GM23248 (cell line): ENCODE data around the gene UVRAG. TPM values are rescaled to one million over a fixed set of nuclear protein-coding genes. Genes with fewer than 3 reads are reported as not detected.
A peak's percentile ranks its signal among the peaks of the same experiment; 100 is the strongest.

Experiments used
- DNase-seq: peaks from one replicate; pipeline ENCODE4 v3.0.0-alpha.2; 2015
- H2AFZ ChIP-seq: fragments of 200-600 bp; sonication (generic); 2 replicates; pipeline ENCODE4 v1.6.1; 2016; ENCODE audit warnings: antibody characterized with exemption
- H3F3A ChIP-seq: fragments of 200-600 bp; sonication (generic); 2 replicates; pipeline ENCODE4 v1.6.1; 2016; ENCODE audit warnings: mild to moderate bottlenecking, antibody characterized with exemption, mixed run types; ENCODE audit not compliant: insufficient read depth
- H3K27ac ChIP-seq: fragments of 200-600 bp; sonication (generic); 2 replicates; pipeline ENCODE4 v1.5.1; 2016; ENCODE audit warnings: mild to moderate bottlenecking
- H3K27me3 ChIP-seq: fragments of 200-600 bp; sonication (generic); replicated peaks from 2 replicates; pipeline ENCODE4 v1.6.1; 2016; ENCODE audit warnings: mild to moderate bottlenecking; ENCODE audit not compliant: insufficient read depth
- H3K36me3 ChIP-seq: fragments of 200-600 bp; sonication (generic); 2 replicates; pipeline ENCODE4 v1.6.1; 2016; ENCODE audit warnings: low read depth, mild to moderate bottlenecking
- H3K4me1 ChIP-seq: fragments of 200-600 bp; sonication (generic); 2 replicates; pipeline ENCODE4 v1.6.1; 2016; ENCODE audit warnings: mild to moderate bottlenecking; ENCODE audit not compliant: insufficient read depth
- H3K4me2 ChIP-seq: fragments of 200-600 bp; sonication (generic); one replicate; pipeline ENCODE4 v1.6.1; 2016; ENCODE audit warnings: mild to moderate bottlenecking; ENCODE audit not compliant: unreplicated experiment
- H3K4me3 ChIP-seq: fragments of 200-600 bp; sonication (generic); 2 replicates; pipeline ENCODE4 v1.5.1; 2016; ENCODE audit warnings: mild to moderate bottlenecking
- H3K79me2 ChIP-seq: fragments of 200-600 bp; sonication (generic); 2 replicates; pipeline ENCODE4 v1.6.1; 2016; ENCODE audit warnings: mild to moderate bottlenecking; ENCODE audit not compliant: insufficient read depth
- H3K9ac ChIP-seq: fragments of 200-600 bp; sonication (generic); 2 replicates; pipeline ENCODE4 v1.6.1; 2016; ENCODE audit warnings: mild to moderate bottlenecking
- H3K9me2 ChIP-seq: fragments of 200-600 bp; sonication (generic); 2 replicates; pipeline ENCODE4 v1.6.1; 2016; ENCODE audit warnings: mixed run types, mild to moderate bottlenecking, moderate library complexity; ENCODE audit not compliant: insufficient read depth
- H3K9me3 ChIP-seq: fragments of 200-600 bp; sonication (generic); one replicate; pipeline ENCODE4 v1.6.1; 2017; ENCODE audit warnings: low read depth
- H4K20me1 ChIP-seq: fragments of 200-600 bp; sonication (generic); 2 replicates; pipeline ENCODE4 v1.6.0; 2016; ENCODE audit not compliant: insufficient read depth
- EZH2 ChIP-seq: fragments of 200-600 bp; sonication (generic); IDR thresholded peaks from 2 replicates; pipeline ENCODE4 v1.6.1; 2018; ENCODE audit warnings: antibody characterized with exemption, mild to moderate bottlenecking; ENCODE audit not compliant: insufficient read depth, poor library complexity, severe bottlenecking
- EZH2phosphoT487 ChIP-seq: fragments of 200-600 bp; sonication (generic); IDR thresholded peaks from 2 replicates; pipeline ENCODE4 v1.6.1; 2018; ENCODE audit warnings: antibody characterized with exemption, moderate library complexity, mild to moderate bottlenecking, low read depth; ENCODE audit not compliant: insufficient read depth
- WGBS, 2 experiments: methylation state at CpG; one replicate each; pipeline ENCODE4 v1.1.6; 2015 to 2017; ENCODE audit warnings: low lambda C conversion rate in 2 of 2, low coverage in 1 of 2; ENCODE audit errors: missing lambda C conversion rate in 2 of 2; 5-methylcytosine and 5-hydroxymethylcytosine counted together
- in situ Hi-C: fragments of 300-500 bp; cut with MboI; formaldehyde crosslinking; loops from 2 replicates; pipeline ENCODE4 v1.15.0; 2020
- polyA plus RNA-seq: library from polyadenylated mRNA; unstranded; fragments of >200 nt; fragmentation: Nextera tagmentation; extraction: Ambion mirVana; gene quantifications from 2 replicates; pipeline ENCODE4 v1.2.1, GENCODE V29; 2016
- total RNA-seq: library from RNA; depleted of rRNA; stranded (reverse); fragments of >200 nt; shearing (Covaris generic); gene quantifications from 2 replicates; pipeline ENCODE4 v1.2.3, GENCODE V29; 2014

UVRAG gene
- total and polyA plus RNA-seq, 2 experiments from 2014 or later, result 9.9 to 11.0 TPM

DNA sequence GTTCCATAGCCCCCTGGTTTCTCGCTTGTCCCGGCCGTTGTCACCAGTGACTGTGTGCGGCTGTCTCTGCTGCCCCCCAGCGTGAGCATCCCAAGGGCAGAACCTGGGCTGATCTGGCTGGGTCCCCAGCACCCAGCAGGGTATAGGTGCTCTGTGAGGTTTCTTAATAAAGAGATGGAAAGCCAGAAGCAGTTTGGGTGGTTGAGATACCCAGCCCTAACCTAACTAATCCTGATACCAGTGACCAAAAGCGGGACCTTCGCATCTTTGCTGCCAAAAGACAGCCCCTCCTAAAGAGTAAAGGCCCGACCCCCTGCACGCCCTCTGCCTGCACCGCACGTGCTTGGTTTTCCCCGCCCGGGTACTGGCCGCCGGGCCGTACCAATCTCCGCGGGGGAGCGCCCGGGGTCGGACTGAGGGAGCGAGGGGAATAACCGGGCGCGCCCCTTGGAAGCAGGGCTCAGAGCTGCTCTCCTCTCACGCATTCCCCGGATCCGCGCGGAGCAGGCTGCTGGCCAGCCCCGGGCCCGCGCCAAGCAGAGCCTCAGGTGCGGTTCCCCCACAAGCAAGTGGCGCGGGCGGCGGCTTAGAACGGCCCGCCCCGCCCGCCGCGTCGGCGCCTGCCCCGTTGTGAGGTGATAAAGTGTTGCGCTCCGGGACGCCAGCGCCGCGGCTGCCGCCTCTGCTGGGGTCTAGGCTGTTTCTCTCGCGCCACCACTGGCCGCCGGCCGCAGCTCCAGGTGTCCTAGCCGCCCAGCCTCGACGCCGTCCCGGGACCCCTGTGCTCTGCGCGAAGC is 46.7 kb upstream of the UVRAG start, which contains the start of gene DGAT2:
TSS of gene DGAT2 (plus strand) at position 667 of the 797 bp plus-strand sequence. CDS start 214 bp downstream, outside the sequence.
- DNase-seq, result peak; percentile 90
- TF ChIP-seq EZH2, result no peak
- H3K36me3 ChIP-seq, result no peaks in the 10 kb centered on the region
- H2AFZ ChIP-seq, result peak within 1 kb of the TSS; percentile 75
- H3K79me2 ChIP-seq, result no peaks in the 10 kb centered on the region
- in situ Hi-C loops, result no loop called here
- peak within 1 kb of the TSS; percentile 79 for H3K9ac ChIP-seq
- H3K9me2 ChIP-seq, result no peaks in the 10 kb centered on the region
- H3K4me2 ChIP-seq, result peak within 1 kb of the TSS; percentile 82
- no peak within 1 kb of the TSS for H3K27ac ChIP-seq
- H3K4me3 ChIP-seq, result peak within 1 kb of the TSS; percentile 72
- H4K20me1 ChIP-seq, result no peaks in the 10 kb centered on the region
- H3F3A ChIP-seq, result peaks cover 16% of the 10 kb centered on the region
- H3K9me3 ChIP-seq, result no peaks in the 10 kb centered on the region
- peaks cover 14% of the 10 kb centered on the region for H3K4me1 ChIP-seq
- no peaks in the 10 kb centered on the region for H3K27me3 ChIP-seq
- 4 to 5% methylated on average over 45 to 47 of the region's 66 CpGs for WGBS, 2 experiments

DNA sequence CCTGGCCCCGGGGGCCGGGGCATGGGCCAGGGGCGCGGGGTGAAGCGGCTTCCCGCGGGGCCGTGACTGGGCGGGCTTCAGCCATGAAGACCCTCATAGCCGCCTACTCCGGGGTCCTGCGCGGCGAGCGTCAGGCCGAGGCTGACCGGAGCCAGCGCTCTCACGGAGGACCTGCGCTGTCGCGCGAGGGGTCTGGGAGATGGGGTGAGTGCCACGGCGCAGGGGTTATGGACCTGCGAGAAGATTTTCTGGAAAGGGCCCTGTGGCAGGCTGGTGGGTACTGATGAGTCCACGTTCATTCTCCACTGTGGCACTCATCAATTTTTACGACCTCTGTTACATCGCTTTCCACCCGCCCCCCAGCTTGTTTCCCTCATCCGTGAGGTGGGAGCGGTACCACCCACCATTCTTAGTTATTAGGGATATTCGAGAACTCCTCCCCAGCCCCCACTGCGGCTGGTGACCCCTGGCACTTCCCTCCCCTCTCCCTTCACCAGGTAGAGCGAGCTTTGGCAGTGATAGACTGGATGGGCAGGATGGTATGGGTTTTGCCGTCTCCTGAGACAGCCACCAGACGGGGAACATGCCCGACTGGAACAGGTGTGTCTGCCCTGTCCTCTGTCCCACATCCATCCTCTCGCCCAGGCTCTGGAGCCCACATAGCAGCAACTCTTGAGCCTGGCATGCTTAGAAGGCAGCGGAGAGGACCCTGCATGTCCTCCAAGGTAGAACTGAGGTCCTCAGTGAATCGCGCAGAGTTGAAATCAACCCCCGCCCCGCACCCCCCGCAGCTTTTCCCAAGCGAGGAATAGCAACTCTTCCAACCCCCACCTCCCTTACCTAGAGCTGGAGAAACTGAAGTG is 45.9 kb upstream of the UVRAG start:
- in situ Hi-C loops, result no loop called here
- H3K4me1 ChIP-seq, result peaks cover 14% of the 10 kb centered on the region
- no peaks in the 10 kb centered on the region for H4K20me1 ChIP-seq
- peak overlapping the region; percentile 75 for H2AFZ ChIP-seq
- H3F3A ChIP-seq, result peaks cover 16% of the 10 kb centered on the region
- 26 to 34% methylated on average over 35 to 37 of the region's 46 CpGs for WGBS, 2 experiments
- no peaks in the 10 kb centered on the region for H3K79me2 ChIP-seq
- peak overlapping the region; percentile 72 for H3K4me3 ChIP-seq
- H3K36me3 ChIP-seq, result no peaks in the 10 kb centered on the region
- H3K9me3 ChIP-seq, result no peaks in the 10 kb centered on the region
- no peak overlapping the region for H3K27ac ChIP-seq
- DNase-seq, result peak; percentile 16
- H3K9ac ChIP-seq, result peak overlapping the region; percentile 79
- no peak for TF ChIP-seq EZH2phosphoT487
- peak overlapping the region; percentile 82 for H3K4me2 ChIP-seq
- H3K27me3 ChIP-seq, result no peaks in the 10 kb centered on the region
- no peaks in the 10 kb centered on the region for H3K9me2 ChIP-seq

DNA sequence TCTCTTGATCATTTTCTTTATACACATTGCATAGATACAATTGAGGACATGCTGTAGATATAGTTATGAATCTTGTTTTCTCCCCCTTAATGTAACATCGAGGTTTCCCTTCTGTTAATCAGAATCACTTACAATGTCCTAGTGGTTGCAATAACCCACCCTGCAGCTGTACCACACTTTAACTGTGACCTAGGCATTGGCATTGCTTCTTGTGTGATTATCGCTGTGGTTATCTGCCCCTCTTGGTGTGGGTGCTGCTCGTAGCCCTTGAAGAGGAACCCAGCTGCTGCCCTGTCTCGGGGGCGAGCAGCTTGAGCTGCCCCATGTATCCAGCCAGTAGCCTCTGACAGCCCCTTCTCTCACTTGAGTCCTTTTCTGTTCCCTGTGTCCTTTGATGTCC is 44.9 kb upstream of the UVRAG start:
- Histone ChIP-seq H4K20me1 (no peaks in the 10 kb centered on the region), H2AFZ (no peak overlapping the region), H3K27me3 (no peaks in the 10 kb centered on the region), H3K4me1 (peaks cover 14% of the 10 kb centered on the region), H3K27ac (no peak overlapping the region), H3K9ac (no peak overlapping the region), H3K36me3 (no peaks in the 10 kb centered on the region), H3K9me3 (no peaks in the 10 kb centered on the region), H3F3A (peaks cover 16% of the 10 kb centered on the region), H3K4me2 (no peak overlapping the region), H3K4me3 (no peak overlapping the region), H3K79me2 (no peaks in the 10 kb centered on the region), H3K9me2 (no peaks in the 10 kb centered on the region)
- DNase-seq, result no peak
- no peak for TF ChIP-seq EZH2phosphoT487
- no peak for TF ChIP-seq EZH2
- 66 to 67% methylated on average over 5 of the region's 5 CpGs for WGBS, 2 experiments
- in situ Hi-C loops, result no loop called here

DNA sequence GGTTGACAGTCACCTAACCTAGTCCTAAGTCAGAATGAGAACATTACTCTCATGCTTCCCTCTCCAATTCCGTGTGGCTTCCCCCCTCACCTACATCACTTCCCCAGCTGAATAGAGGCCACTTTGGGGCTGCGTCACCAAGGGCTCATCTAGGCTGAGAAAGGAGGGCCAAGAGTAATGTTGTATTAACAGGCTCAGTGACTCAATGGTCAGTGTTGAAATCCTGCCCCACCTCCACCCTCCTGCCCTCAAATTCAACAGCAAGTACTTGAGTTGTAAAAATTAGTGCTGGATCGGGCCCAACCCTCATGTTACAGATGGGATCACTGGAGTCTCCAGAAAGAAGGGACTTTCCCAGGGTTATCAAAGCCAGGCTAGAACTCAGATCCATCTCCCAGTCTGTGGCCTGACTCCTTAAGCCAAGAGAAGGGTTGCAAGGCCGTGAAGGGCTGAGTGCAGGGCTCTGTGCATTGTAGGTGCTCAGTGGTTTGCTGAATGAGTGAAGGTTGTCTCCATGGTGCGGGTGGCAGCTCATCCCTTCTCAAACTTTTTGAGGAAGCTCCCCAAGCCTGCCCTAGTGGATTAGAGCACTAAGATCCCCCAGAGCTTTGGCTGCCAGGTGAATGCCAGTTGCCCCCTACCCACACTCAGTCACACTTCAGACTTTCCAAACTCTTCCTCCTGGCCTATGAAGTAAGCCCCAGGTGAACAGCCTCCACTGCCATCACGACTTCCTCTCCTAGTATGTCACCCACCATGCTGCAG is 43.2 kb upstream of the UVRAG start:
- 54 to 56% methylated on average over 6 of the region's 6 CpGs for WGBS, 2 experiments
- H3K27ac ChIP-seq, result peak overlapping the region; percentile 56
- 0 out of 2 replicates have a peak overlapping the region, but pooled peaks have one; percentile 5 for H3K9ac ChIP-seq
- TF ChIP-seq EZH2phosphoT487, result no peak
- TF ChIP-seq EZH2, result no peak
- peaks cover 16% of the 10 kb centered on the region for H3F3A ChIP-seq
- H3K4me1 ChIP-seq, result peaks cover 14% of the 10 kb centered on the region
- in situ Hi-C loops, result no loop called here
- H4K20me1 ChIP-seq, result no peaks in the 10 kb centered on the region
- H3K9me3 ChIP-seq, result no peaks in the 10 kb centered on the region
- H3K79me2 ChIP-seq, result no peaks in the 10 kb centered on the region
- no peak overlapping the region for H3K4me3 ChIP-seq
- H3K4me2 ChIP-seq, result peak overlapping the region; percentile 42
- H3K9me2 ChIP-seq, result no peaks in the 10 kb centered on the region
- no peak overlapping the region for H2AFZ ChIP-seq
- H3K36me3 ChIP-seq, result no peaks in the 10 kb centered on the region
- peak; percentile 96 for DNase-seq
- H3K27me3 ChIP-seq, result no peaks in the 10 kb centered on the region
